Stimulated activated CD4-positive, alpha-beta T cell treated with anti-CD3 and anti-CD28 coated beads, Interleukin-15, amount 100 ng/mL, for 24 hours (primary cell): ENCODE data around the gene CHDH.

Experiments used
- DNase-seq: peaks from one replicate; pipeline ENCODE4 v3.0.0-alpha.2; 2020

CHDH gene

DNA sequence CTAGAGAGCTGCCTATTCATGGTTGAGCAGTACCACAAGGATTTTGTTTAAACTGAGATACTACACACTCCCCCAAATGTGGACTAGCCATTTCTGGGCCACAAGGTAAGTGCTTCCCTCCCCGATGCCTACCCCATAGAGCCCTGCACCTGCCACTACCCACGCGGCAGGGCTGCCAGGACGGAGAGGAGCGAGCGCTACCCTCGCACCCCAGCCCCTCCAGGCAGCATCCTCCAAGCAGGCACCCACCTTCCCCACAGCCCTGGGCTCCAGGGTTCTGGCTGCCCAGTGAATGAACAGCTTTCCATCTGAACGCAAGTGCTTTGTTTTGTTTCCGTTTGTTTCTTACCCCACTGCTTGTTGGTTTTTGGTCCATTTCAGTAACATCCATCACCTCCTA is 59.2 kb downstream of the CHDH start:
- no peak for DNase-seq

DNA sequence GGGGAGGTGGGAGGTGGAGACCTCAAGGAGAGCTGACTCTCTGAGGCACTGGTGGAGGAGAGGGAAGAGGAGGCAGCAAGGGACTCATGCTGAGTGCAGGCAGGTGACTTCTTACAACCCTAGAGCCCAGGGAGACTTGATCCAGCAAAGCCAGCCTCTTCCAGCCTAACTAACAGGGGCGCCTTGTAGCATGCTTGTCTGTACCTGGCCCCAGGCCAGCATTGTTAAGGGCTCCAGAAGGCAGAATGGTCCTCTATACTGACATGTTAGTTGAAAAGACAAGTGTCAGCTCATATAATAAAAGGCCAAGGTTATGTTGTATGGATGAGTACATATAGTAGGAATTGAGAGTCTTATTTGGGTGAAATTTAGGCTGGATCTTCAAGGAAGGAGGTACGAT is 65.4 kb downstream of the CHDH start:
- DNase-seq = no peak

DNA sequence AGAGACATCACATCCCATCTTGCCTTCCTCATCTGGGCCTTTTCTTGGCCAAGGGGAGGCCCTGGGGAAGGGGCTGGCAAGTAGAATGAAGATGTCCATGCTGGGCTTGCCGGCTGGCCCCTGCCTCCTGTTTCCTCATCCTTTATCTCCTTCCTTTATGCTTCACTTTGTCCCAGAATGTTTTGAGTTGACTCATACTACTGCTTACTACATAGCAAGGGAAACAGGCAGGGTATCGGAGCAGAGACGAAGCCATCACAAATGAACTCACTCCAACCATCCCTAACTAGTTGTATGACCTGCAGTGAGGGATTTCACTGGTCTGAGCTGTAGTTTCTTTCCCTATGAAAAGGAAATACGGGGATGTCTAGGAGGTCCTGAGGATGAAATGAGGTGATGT is 66.0 kb downstream of the CHDH start:
- DNase-seq = no peak

DNA sequence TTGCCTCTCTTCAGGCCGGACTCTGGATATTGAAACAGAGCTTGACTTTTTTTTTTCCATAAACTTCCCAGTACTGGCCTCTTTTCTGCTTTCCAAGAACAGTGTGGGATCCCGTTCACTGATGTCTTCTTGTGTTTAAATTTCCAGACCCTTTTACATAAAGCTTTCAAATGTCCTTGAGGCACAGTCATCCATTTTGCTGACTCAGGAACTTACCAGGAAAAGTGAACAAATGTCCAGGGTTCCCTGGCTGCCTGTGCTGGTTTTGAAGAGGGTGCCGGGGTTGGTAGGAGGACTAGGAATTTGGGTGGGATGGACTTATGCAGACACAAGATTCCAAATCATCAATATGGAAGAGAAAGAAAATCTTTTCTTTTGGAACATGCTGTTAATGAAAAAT is 68.1 kb downstream of the CHDH start:
- no peak for DNase-seq

DNA sequence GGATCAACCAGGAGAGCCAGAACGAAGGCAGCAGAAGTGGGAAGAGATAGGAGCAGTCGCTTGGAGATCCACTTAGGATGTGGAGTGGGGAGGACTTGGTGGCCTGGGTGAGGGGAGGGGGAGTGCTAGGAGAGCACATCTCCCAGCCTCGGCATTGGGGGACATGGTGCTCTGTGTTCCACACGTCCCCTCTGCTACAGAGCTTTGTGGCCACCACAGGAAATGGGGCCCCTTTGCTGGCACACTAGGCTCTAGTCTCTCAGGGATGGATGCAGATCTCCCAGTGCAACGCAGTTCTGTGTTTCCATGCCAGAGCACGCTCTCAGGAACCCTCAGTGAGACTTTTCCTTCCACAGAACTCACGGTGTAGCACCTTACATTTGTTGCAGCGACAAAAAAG is 68.8 kb downstream of the CHDH start:
- no peak for DNase-seq

DNA sequence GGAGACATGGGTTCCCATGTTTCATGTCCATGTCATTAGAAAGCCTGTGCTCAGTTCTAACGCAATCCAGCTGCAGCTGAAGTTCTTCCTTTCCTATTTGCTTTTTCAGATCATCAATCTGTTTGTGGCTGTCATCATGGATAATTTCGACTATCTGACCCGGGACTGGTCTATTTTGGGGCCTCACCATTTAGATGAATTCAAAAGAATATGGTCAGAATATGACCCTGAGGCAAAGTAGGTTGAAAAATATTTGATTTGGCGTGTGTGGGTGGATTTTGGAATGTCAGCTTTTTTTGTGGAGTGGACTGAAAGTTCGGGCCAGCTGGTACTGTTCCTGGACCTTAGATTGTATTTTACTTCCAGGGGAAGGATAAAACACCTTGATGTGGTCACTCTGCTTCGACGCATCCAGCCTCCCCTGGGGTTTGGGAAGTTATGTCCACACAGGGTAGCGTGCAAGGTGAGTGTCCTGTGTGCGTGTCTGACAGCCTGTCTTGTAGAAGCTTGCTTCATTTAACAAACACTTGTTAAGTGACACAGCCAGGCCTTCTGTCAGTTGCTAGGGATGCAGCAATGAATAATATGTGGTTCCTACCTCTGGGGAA is 69.6 kb downstream of the CHDH start:
- DNase-seq = no peak

DNA sequence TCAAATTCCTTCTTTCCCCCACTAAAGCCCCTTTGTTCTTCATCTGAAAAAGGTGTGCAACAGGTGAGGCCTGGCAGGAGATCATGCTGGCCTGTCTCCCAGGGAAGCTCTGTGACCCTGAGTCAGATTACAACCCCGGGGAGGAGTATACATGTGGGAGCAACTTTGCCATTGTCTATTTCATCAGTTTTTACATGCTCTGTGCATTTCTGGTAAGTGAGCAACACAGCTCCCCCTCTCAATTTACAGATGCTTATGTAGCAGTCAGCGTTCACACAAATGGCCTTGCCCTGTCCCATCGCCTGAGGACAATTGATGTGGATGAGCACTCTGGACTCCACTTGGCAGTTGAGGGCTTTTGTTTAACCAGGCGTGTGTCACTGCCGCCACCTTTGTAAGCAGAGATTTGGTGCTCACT is 70.4 kb downstream of the CHDH start:
- DNase-seq = no peak

DNA sequence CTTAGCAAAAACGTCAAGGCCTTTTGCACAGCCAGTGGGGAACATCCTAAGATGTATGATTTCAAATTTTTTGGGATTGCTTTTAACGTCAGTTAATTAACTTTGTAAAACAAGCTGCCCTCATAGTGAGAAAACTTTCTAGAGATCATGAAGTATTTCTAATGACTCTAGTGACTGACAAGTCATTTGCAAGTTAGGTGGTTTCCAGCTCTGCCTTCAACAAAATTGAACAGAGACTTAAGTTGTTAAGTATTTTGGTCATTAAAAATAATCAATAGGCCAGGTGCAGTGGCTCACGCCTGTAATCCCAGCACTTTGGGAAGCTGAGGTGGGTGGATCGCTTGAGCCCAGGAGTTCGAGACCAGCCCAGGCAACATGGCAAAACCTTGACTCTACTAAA is 71.2 kb downstream of the CHDH start:
- no peak for DNase-seq

DNA sequence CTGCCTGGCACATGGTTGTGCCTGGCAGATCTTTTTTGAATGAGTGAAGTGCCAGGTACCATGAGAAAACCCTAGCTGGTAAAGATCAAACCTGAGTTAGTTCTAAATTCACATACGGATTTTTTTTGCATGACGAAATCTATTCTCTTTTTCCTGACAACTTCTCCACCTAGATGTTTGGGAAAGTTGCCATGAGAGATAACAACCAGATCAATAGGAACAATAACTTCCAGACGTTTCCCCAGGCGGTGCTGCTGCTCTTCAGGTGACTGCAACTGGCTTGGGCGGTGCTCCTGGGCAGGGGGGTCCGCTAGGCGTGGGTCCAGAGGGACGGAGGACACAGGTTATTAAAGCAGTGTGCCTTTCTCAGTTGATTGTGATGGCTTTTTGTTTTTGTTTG is 71.8 kb downstream of the CHDH start:
- DNase-seq = no peak

DNA sequence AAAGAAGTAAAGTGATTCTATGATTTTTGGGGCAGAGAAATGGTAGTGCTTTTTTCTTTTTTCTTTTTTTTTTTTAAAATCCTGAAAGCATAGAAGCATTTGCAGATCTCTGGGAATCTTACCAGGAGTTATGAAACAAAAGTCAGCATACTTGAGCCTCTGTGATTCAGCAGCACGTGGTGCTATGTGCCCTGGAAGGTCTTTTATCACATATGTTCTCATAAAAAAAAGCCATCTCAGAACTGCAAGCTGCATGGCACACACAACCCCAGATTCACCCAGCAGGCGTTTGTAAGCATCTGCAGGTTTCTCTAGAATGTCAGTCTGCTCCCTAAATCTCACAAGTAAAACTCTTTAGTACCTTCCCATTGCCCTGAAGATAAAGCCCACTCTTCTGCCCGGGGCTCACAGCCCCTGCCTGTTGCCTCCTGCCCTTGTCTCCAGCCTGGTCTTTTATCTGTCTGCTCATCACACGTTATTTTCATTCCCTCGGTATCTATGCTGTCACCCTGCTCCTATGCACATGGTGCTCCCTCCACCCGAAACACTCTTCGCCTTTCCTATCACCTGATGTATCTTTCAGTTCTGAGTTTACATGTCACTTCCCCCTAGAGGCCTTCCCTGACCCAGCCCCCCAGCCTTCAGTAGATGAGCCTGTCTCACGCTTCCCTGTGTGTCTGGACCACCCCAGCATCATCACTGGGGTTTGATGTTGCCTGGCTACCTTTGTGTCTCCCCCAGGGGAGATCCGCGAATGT is 72.4 kb downstream of the CHDH start:
- DNase-seq = no peak

DNA sequence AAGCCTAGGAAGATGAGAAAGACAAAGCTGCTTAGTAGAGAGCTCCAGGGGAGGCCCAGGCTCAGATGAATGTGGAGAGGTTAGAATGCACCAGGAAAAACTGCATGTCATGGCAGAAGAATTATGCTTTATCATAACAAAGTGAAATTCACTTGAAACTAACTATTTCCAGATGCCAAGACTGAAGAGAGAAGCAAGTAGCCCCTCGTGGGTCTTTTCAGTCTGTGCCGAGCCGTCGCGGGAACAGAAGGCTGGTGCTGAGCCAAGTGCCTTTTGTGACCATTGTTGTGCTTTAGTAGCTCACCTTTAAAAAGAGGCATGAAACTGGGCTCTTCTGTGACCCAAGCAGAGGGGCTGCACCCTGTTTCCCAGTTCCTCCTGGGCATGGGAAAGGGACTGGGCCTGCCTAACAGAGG is 73.2 kb downstream of the CHDH start:
- DNase-seq = no peak

DNA sequence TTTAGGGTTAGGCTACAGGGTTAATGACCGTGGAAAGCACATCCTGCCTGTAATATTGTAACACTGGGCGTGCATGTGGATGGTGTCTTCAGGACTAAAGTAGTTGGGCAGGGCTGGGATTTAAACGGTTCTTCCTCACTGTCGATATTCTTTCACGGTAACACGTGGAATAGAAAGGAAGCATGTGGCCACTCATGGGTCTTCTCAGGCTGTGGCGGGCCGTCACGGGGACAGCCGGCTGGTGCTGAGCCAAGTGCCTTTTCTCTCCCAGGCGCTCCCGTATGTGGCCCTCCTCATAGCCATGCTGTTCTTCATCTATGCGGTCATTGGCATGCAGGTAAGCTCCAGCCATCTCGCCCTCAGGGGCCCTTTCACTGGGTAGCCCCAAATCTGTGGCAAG is 73.7 kb downstream of the CHDH start:
- DNase-seq = no peak

DNA sequence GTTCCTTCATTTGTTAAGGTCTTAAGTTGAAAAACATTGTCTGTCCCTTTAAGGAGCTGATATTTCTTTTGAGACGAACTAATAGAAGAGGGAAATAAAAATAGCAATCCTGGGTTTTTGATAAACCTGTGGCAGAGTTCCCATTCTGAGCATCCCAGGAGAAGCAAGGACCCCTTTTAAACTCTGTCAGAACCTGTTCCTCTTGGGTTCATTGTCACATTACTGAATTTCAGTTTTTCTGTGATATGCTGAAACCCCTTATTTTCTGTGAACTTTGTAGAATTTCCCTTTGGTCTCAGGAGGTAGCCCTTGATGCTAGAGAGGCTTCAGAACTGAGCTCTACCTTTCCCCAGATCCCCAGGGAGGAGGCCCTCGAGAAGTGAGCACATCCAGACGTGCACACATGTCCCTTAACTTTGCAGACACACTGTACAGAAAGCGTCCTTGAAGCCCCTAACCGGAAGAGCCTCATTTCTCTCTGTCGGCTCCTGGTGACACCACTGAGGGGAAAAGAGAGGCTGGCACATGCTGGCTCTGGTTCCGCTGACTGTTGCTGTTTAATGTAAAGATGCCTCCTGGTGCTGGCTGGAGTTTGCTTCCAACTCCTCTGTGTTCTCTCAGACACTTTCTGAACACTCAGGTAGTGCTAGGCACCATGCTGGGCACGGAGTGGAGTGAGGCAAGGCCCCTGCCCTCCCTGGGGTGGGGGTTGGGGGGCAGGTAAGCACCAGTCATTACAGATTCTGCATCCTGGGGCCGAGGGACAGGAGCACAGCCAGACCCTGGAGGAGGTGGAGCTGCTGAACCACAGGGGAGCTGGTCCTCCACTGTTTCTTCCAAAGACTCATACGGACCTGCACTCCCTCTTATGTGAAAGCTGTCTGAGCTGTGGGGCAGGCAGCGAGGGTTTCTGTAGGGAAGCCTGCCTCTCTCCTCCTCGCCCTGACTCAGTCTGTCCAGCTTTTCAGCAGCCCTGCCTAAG is 77.5 kb downstream of the CHDH start:
- DNase-seq = no peak

DNA sequence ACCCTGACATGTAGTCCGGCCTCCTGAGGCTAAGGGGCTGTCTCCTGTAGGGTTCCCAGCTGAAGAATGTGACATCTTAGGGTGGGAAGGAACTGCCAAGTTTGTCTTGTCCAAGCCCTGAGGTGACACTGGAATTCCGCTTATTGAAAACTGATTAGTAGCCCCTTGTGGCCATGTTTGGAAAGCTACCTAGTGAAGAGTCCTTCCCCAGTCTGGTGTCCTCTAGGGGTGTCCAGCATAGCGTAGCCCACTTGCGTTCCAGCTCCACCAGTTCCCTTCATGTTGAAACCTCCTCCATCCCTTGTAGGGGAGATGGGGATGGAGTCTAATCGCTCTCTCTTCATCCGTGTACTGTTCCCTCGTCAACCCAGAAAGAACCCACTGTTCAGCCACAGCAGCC is 79.5 kb downstream of the CHDH start:
- no peak for DNase-seq

DNA sequence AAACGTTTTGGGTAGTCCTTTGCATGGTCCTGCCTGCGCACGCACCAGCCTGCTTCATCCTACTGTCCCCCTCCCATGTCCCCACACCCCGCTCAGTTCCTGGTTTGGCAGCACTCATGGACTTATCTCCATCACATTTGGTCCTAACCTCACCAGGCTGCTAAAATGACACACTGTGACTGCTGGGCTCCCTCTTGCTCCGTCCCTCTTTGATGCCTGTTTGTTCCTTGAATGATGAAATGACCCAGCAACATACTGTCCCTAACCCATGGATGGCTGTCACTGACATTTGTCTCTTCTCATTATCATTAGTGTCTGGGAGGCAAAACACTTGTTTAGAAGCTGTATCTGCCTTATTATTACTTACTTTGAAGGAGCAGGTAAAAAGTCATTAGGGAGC is 80.5 kb downstream of the CHDH start:
- DNase-seq = no peak

DNA sequence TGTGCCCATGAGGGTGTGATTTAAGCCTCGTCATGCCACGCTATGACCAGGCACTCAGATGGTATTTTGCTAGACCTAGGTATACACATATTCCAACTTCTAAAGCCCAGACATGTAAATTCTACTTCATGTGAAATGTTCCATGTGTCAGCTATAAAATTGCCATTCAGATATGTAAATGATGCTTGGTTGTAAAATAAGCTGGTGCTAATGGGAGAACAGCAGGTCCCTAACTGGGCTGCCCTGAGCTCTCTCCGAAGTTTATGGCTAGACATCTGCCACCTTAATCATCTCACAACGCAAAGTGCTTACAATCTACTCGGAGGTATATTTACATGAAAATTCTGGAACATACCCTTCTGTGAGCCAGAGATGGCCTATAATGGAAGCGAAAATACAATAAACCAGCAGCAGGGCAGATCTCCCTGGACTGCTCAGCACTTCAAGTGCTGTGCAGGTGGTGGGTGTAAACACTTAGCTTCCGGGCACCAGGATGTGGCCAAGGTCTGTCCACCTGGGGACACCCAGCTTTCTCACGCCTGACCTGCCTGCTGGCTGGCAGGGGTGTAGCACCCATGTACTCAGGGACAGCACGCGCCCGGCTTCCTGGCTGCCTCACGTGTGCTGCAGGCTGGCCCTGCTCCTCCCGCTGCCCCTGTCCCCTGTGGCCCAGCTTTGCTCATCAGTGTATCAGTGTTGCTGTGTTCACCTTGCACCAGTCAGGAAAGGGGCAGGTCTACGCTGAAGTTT is 82.0 kb downstream of the CHDH start:
- DNase-seq = no peak

DNA sequence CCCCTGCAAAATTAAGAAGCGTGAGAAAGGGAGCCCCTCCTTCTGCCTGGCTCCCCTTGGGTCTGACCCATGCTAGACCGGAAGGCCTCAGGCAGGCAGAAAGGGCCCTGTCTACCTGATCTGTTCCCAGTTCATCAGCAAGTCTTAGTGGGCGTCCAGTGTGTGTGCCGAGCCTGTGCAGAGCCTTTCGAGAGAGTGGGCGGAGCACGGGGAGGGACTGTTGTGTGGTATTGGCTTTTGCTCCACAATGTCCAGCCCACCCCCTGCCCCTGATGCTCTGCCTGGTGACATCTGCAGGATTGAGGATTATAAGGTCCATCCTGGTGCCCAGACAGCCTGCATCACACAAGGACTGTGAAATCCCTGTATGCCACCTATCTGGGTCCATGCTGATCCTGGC is 82.9 kb downstream of the CHDH start:
- DNase-seq = no peak
